K562 (cell line): ENCODE data around the gene PNMA8C.
"Not testable (repeated sequence)": the region's sequence is repeated elsewhere in the genome, so short reads cannot be mapped to it uniquely, and the experiment has no call there.

Source experiments
- CREB1 ChIP-seq, 2 experiments: sonication (generic) in 1 of 2; formaldehyde crosslinking in 1 of 2; IDR thresholded peaks; 2 replicates each; pipeline versions ENCODE4 v1.6.1 to v1.8.0; 2012 to 2022; ENCODE audit warnings: inconsistent platforms in 1 of 2, mild to moderate bottlenecking in 1 of 2, missing genetic modification reagents in 1 of 2, moderate library complexity in 1 of 2
- DNMT1 ChIP-seq: fragments of 450-650 bp; IDR thresholded peaks from 2 replicates; pipeline ENCODE4 v1.6.1; 2016; ENCODE audit warnings: antibody characterized with exemption, mild to moderate bottlenecking
- FOSL1 ChIP-seq: fragments of 200-800 bp; sonication (Bioruptor generic); conservative IDR thresholded peaks from 2 replicates; pipeline ENCODE4 v1.6.1; 2016; ENCODE audit warnings: missing genetic modification characterization, missing compliant biosample characterization
- NR2C2 ChIP-seq, 2 experiments: fragments of 200-800 bp in 1 of 2; sonication (Bioruptor generic) in 1 of 2; sonication (generic) in 1 of 2; formaldehyde crosslinking in 1 of 2; IDR thresholded peaks; 2 replicates each; pipeline versions ENCODE4 v1.6.1 to v1.8.0; 2016 to 2022; ENCODE audit warnings: mild to moderate bottlenecking in 1 of 2, missing compliant biosample characterization in 1 of 2, missing genetic modification characterization in 1 of 2, missing genetic modification reagents in 1 of 2
- RFX5 ChIP-seq: IDR thresholded peaks from 2 replicates; pipeline ENCODE4 v1.6.1; 2011; ENCODE audit warnings: low read depth, mild to moderate bottlenecking, improper control_type of control experiment, low read length
- SMARCB1 ChIP-seq: IDR thresholded peaks from 2 replicates; pipeline ENCODE4 v1.6.1; 2011; ENCODE audit warnings: improper control_type of control experiment, low read depth; ENCODE audit not compliant: insufficient read length
- ZFP1 ChIP-seq: fragments of 450-650 bp; formaldehyde crosslinking; IDR thresholded peaks from 2 replicates; pipeline ENCODE4 v1.4.0; 2020; ENCODE audit warnings: mild to moderate bottlenecking, mixed read lengths
- TF ChIP-seq, protein P1 (sequence below): sonication (generic); formaldehyde crosslinking; IDR thresholded peaks from 2 replicates; pipeline ENCODE4 v1.8.1; 2023; ENCODE audit warnings: mild to moderate bottlenecking, missing genetic modification reagents
- TF ChIP-seq, protein P2 (sequence below): sonication (generic); IDR thresholded peaks from 2 replicates; pipeline ENCODE4 v1.6.1; 2016
- TF ChIP-seq, protein P3 (sequence below), 3 experiments: IDR thresholded peaks in 2 of 3; conservative IDR thresholded peaks in 1 of 3; 2 replicates each; pipeline ENCODE4 v1.5.1; 2011 to 2012; ENCODE audit warnings: low read length in 3 of 3, mild to moderate bottlenecking in 3 of 3, control low read depth in 2 of 3, improper control_type of control experiment in 1 of 3, inconsistent platforms in 1 of 3, low read depth in 1 of 3, mixed read lengths in 1 of 3, moderate library complexity in 1 of 3; ENCODE audit not compliant: insufficient read depth in 2 of 3
- TF ChIP-seq, protein P4 (sequence below): sonication (generic); formaldehyde crosslinking; IDR thresholded peaks from 2 replicates; pipeline ENCODE4 v1.8.1; 2023; ENCODE audit warnings: mild to moderate bottlenecking, missing genetic modification reagents, moderate library complexity
- TF ChIP-seq, protein P5 (sequence below): fragments of 250-450 bp; sonication (Bioruptor Pico); IDR thresholded peaks from 2 replicates; pipeline ENCODE4 v1.4.0; 2020; ENCODE audit warnings: mild to moderate bottlenecking, moderate library complexity

DNA sequence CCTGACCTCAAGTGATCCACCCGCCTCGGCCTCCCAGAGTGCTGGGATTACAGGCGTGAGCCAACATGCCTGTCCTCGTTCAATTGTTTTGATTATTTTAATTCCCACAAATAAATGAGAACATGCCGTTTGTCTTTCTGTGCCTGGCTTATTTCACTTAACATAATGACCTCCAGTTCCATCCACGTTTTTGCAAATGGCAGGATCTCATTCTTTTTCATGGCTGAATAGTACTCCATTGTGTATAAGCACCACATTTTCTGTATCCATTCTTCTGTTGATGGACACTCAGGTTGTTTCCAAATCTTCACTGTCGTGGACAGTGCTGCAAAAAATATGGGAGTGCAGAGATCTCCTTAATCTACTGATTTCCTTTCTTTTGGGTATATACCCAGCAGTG, 4.7 kb upstream of the PNMA8C start:
- TF ChIP-seq, protein P1, sequence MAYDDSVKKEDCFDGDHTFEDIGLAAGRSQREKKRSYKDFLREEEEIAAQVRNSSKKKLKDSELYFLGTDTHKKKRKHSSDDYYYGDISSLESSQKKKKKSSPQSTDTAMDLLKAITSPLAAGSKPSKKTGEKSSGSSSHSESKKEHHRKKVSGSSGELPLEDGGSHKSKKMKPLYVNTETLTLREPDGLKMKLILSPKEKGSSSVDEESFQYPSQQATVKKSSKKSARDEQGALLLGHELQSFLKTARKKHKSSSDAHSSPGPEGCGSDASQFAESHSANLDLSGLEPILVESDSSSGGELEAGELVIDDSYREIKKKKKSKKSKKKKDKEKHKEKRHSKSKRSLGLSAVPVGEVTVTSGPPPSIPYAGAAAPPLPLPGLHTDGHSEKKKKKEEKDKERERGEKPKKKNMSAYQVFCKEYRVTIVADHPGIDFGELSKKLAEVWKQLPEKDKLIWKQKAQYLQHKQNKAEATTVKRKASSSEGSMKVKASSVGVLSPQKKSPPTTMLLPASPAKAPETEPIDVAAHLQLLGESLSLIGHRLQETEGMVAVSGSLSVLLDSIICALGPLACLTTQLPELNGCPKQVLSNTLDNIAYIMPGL = not testable (repeated sequence)
- TF ChIP-seq, protein P2, sequence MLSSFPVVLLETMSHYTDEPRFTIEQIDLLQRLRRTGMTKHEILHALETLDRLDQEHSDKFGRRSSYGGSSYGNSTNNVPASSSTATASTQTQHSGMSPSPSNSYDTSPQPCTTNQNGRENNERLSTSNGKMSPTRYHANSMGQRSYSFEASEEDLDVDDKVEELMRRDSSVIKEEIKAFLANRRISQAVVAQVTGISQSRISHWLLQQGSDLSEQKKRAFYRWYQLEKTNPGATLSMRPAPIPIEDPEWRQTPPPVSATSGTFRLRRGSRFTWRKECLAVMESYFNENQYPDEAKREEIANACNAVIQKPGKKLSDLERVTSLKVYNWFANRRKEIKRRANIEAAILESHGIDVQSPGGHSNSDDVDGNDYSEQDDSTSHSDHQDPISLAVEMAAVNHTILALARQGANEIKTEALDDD = not testable (repeated sequence)
- not testable (repeated sequence) for TF ChIP-seq NR2C2 (CRISPR knock-in tag; IDR thresholded peaks at IDR 0.05); NR2C2 (tag; IDR thresholded peaks at IDR 0.05); RFX5; DNMT1; CREB1 (IDR thresholded peaks at IDR 0.05); CREB1 (CRISPR knock-in tag; IDR thresholded peaks at IDR 0.05); SMARCB1; FOSL1 (tag); ZFP1
- TF ChIP-seq, protein P3, sequence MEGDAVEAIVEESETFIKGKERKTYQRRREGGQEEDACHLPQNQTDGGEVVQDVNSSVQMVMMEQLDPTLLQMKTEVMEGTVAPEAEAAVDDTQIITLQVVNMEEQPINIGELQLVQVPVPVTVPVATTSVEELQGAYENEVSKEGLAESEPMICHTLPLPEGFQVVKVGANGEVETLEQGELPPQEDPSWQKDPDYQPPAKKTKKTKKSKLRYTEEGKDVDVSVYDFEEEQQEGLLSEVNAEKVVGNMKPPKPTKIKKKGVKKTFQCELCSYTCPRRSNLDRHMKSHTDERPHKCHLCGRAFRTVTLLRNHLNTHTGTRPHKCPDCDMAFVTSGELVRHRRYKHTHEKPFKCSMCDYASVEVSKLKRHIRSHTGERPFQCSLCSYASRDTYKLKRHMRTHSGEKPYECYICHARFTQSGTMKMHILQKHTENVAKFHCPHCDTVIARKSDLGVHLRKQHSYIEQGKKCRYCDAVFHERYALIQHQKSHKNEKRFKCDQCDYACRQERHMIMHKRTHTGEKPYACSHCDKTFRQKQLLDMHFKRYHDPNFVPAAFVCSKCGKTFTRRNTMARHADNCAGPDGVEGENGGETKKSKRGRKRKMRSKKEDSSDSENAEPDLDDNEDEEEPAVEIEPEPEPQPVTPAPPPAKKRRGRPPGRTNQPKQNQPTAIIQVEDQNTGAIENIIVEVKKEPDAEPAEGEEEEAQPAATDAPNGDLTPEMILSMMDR (IDR thresholded peaks at IDR 0.05 in 2 of 3, conservative IDR thresholded peaks at IDR 0.05 in 1 of 3; ENCODE audit: insufficient read depth in 2 of 3, low read depth in 1 of 3, low read length in 3 of 3) = not testable (repeated sequence)
- TF ChIP-seq, protein P4, sequence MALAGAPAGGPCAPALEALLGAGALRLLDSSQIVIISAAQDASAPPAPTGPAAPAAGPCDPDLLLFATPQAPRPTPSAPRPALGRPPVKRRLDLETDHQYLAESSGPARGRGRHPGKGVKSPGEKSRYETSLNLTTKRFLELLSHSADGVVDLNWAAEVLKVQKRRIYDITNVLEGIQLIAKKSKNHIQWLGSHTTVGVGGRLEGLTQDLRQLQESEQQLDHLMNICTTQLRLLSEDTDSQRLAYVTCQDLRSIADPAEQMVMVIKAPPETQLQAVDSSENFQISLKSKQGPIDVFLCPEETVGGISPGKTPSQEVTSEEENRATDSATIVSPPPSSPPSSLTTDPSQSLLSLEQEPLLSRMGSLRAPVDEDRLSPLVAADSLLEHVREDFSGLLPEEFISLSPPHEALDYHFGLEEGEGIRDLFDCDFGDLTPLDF (CRISPR knock-in tag) = not testable (repeated sequence)
- TF ChIP-seq, protein P5, sequence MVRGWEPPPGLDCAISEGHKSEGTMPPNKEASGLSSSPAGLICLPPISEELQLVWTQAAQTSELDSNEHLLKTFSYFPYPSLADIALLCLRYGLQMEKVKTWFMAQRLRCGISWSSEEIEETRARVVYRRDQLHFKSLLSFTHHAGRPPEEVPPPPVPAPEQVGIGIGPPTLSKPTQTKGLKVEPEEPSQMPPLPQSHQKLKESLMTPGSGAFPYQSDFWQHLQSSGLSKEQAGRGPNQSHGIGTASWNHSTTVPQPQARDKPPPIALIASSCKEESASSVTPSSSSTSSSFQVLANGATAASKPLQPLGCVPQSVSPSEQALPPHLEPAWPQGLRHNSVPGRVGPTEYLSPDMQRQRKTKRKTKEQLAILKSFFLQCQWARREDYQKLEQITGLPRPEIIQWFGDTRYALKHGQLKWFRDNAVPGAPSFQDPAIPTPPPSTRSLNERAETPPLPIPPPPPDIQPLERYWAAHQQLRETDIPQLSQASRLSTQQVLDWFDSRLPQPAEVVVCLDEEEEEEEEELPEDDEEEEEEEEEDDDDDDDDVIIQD (CRISPR knock-in tag) = not testable (repeated sequence)
